H1 (cell line): ENCODE measurements around the gene HDAC10. TPM values are rescaled to one million over a fixed set of nuclear protein-coding genes. Genes with fewer than 3 reads are reported as not detected.

ENCODE experiments used
- ASH2L ChIP-seq: fragments of 200-600, 300-600 bp; sonication (generic); IDR thresholded peaks from one replicate; pipeline ENCODE4 v1.7.1; 2017; ENCODE audit warnings: low read length
- ATF3 ChIP-seq: IDR thresholded peaks from 2 replicates; pipeline ENCODE4 v1.6.1; 2011; ENCODE audit warnings: low read depth, mild to moderate bottlenecking, low read length; ENCODE audit not compliant: insufficient read depth
- BACH1 ChIP-seq: IDR thresholded peaks from 2 replicates; pipeline ENCODE4 v1.6.1; 2012; ENCODE audit warnings: low read length, improper control_type of control experiment
- CBX5 ChIP-seq: fragments of 300-800, 300-1000 bp; sonication (generic); IDR thresholded peaks from 2 replicates; pipeline ENCODE4 v1.7.1; 2016; ENCODE audit warnings: antibody characterized with exemption, low read length, low read depth
- CHD2 ChIP-seq: IDR thresholded peaks from 2 replicates; pipeline ENCODE4 v1.6.1; 2012; ENCODE audit warnings: low read length, improper control_type of control experiment
- CREB1 ChIP-seq: IDR thresholded peaks from 2 replicates; pipeline ENCODE4 v1.6.1; 2012; ENCODE audit warnings: inconsistent platforms
- CTBP2 ChIP-seq: IDR thresholded peaks from 2 replicates; pipeline ENCODE4 v1.7.0; 2011; ENCODE audit warnings: borderline replicate concordance, mild to moderate bottlenecking, moderate library complexity, mixed read lengths, low read length; ENCODE audit not compliant: insufficient read depth, insufficient read length
- EGR1 ChIP-seq: IDR thresholded peaks from 2 replicates; pipeline ENCODE4 v1.6.1; 2011; ENCODE audit warnings: low read depth, low read length, borderline replicate concordance
- JUN ChIP-seq: IDR thresholded peaks from 2 replicates; pipeline ENCODE4 v1.6.1; 2011; ENCODE audit warnings: low read depth, mild to moderate bottlenecking, improper control_type of control experiment, low read length
- MAFK ChIP-seq: IDR thresholded peaks from 2 replicates; pipeline ENCODE4 v1.6.1; 2012; ENCODE audit warnings: low read depth, mild to moderate bottlenecking, improper control_type of control experiment, low read length
- MAX ChIP-seq: IDR thresholded peaks from 2 replicates; pipeline ENCODE4 v1.6.1; 2012; ENCODE audit warnings: inconsistent platforms
- NANOG ChIP-seq: IDR thresholded peaks from 2 replicates; pipeline ENCODE4 v1.6.1; 2011; ENCODE audit warnings: low read length, low read depth, mild to moderate bottlenecking, inconsistent platforms; ENCODE audit not compliant: insufficient read depth, poor library complexity, severe bottlenecking
- PHF8 ChIP-seq: fragments of 200-600 bp; sonication (generic); conservative IDR thresholded peaks from 2 replicates; pipeline ENCODE4 v1.7.1; 2012; ENCODE audit warnings: low read depth, mild to moderate bottlenecking, inconsistent platforms, low read length, moderate library complexity
- RBBP5 ChIP-seq: IDR thresholded peaks from 2 replicates; pipeline ENCODE4 v1.7.1; 2012; ENCODE audit warnings: low read depth, mild to moderate bottlenecking, inconsistent platforms, low read length, moderate library complexity, borderline replicate concordance
- RXRA ChIP-seq: IDR thresholded peaks from 2 replicates; pipeline ENCODE4 v1.6.1; 2011; ENCODE audit warnings: low read depth, mild to moderate bottlenecking, low read length, moderate library complexity; ENCODE audit not compliant: insufficient read depth
- SIN3A ChIP-seq, 2 experiments: IDR thresholded peaks in 1 of 2; conservative IDR thresholded peaks in 1 of 2; 2 replicates each; pipeline ENCODE4 v1.6.1; 2011 to 2012; ENCODE audit warnings: low read length in 2 of 2, improper control_type of control experiment in 1 of 2, low read depth in 1 of 2, mild to moderate bottlenecking in 1 of 2
- SP2 ChIP-seq: IDR thresholded peaks from 2 replicates; pipeline ENCODE4 v1.6.1; 2012; ENCODE audit warnings: mild to moderate bottlenecking, low read length, inconsistent platforms
- TAF7 ChIP-seq: optimal IDR thresholded peaks from 2 replicates; pipeline ENCODE3; 2011; ENCODE audit warnings: low read depth, mild to moderate bottlenecking, inconsistent platforms, low read length, moderate library complexity, borderline replicate concordance
- YY1 ChIP-seq: IDR thresholded peaks from 2 replicates; pipeline ENCODE4 v1.6.1; 2011; ENCODE audit warnings: low read depth, mild to moderate bottlenecking, low read length
- polyA plus RNA-seq, 7 experiments: library from polyadenylated mRNA; depleted of rRNA in 3 of 7; stranded (reverse) in 5 of 7; unstranded in 2 of 7; fragments of >200 nt in 5 of 7; fragments of 200-250 nt in 2 of 7; gene quantifications; 1 replicate in 5 of 7; 2 replicates in 1 of 7; 4 replicates in 1 of 7; pipeline versions ENCODE4 v1.2.1 to v1.2.3, GENCODE V29; 2011 to 2013; ENCODE audit warnings: missing spikeins in 2 of 7, mixed read lengths in 2 of 7
- total RNA-seq: library from RNA; stranded (reverse); fragmentation: NEBNext Ultra II Directional; extraction: Animal tissue kit (Norgen Biotek cat#: 25700); gene quantifications from 2 replicates; pipeline ENCODE4 v1.2.1, GENCODE V29; 2021

HDAC10 gene
- total and polyA plus RNA-seq, 2 of the 8 experiments (the other 6 are each of a cell fraction or from before 2014, with no cell fraction given) = 11.2 to 26.4 TPM

- peak; percentile 35 for TF ChIP-seq ASH2L
- TF ChIP-seq SP2 = no peak
- TF ChIP-seq CTBP2 = no peak
- TF ChIP-seq RXRA = no peak
- TF ChIP-seq BACH1 = no peak
- TF ChIP-seq JUN = no peak
- no peak for TF ChIP-seq CHD2
- TF ChIP-seq NANOG = peak; percentile 2
- no peak for TF ChIP-seq RBBP5
- TF ChIP-seq PHF8 = no peak
- TF ChIP-seq MAFK = no peak
- no peak for TF ChIP-seq TAF7
- TF ChIP-seq CBX5 = no peak
- no peak for TF ChIP-seq ATF3
- no peak for TF ChIP-seq MAX
- 0 out of 2 replicates have a peak, but pooled peaks have one; percentile 5 for TF ChIP-seq CREB1
- TF ChIP-seq SIN3A (conservative IDR thresholded peaks at IDR 0.05 in 1 of 2, IDR thresholded peaks at IDR 0.05 in 1 of 2; ENCODE audit: low read depth in 1 of 2, low read length in 2 of 2) = 0 out of 4 replicates have a peak, but pooled peaks of 1 of the 2 experiments have one; percentile 14
- peak; percentile 99 for TF ChIP-seq EGR1
- TF ChIP-seq YY1 = peak; percentile 65; the same call in 1 of the 2 replicates
Measured at GRCh38 chr22:50293441-50294318, 42.6 kb upstream of the HDAC10 start (continued).
